ENCODE results near the gene CD276.
"Not testable (repeated sequence)": the region's sequence is repeated elsewhere in the genome, so short reads cannot be mapped to it uniquely, and the experiment has no call there.

Gene CD276

GRCh38 chr15:73710321-73710720, 26.1 kb downstream of the CD276 start:
- DNase-seq (ENCODE audit: low read depth) = no peak

- DNase-seq (ENCODE audit: low read depth) = no peak
These were observed 27.3 kb downstream of the CD276 start for GRCh38 chr15:73711526-73711925.

- DNase-seq (ENCODE audit: low read depth) = no peak
These were observed 27.9 kb downstream of the CD276 start for GRCh38 chr15:73712107-73712506.

- no peak for DNase-seq (ENCODE audit: low read depth)
These were observed 30.6 kb downstream of the CD276 start for GRCh38 chr15:73714695-73715301.

- no peak for DNase-seq (ENCODE audit: low read depth)
These were observed 31.2 kb downstream of the CD276 start for GRCh38 chr15:73715417-73715816.

GRCh38 chr15:73716417-73716816, 32.2 kb downstream of the CD276 start:
- no peak for DNase-seq (ENCODE audit: low read depth)

- DNase-seq (ENCODE audit: low read depth) = no peak
These were observed 33.0 kb downstream of the CD276 start for GRCh38 chr15:73717206-73717605.

GRCh38 chr15:73717802-73718201, 33.6 kb downstream of the CD276 start:
- no peak for DNase-seq (ENCODE audit: low read depth)

GRCh38 chr15:73718694-73719093, 34.5 kb downstream of the CD276 start:
- no peak for DNase-seq (ENCODE audit: low read depth)

- DNase-seq (ENCODE audit: low read depth) = no peak
These were observed 38.2 kb downstream of the CD276 start for GRCh38 chr15:73722425-73722824.

- DNase-seq (ENCODE audit: low read depth) = no peak
These were observed 39.0 kb downstream of the CD276 start for GRCh38 chr15:73723191-73723590.

- no peak for DNase-seq (ENCODE audit: low read depth)
These were observed 40.0 kb downstream of the CD276 start for GRCh38 chr15:73724212-73724611.

GRCh38 chr15:73727330-73727976, 43.3 kb downstream of the CD276 start:
- DNase-seq (ENCODE audit: low read depth) = no peak

GRCh38 chr15:73732051-73732450, 47.9 kb downstream of the CD276 start:
- DNase-seq (ENCODE audit: low read depth) = not testable (repeated sequence)

- DNase-seq (ENCODE audit: low read depth) = no peak
These were observed 48.7 kb downstream of the CD276 start for GRCh38 chr15:73732930-73733329.

GRCh38 chr15:73737535-73737934, 53.4 kb downstream of the CD276 start:
- no peak for DNase-seq (ENCODE audit: low read depth)

- DNase-seq (ENCODE audit: low read depth) = no peak
These were observed 56.2 kb downstream of the CD276 start for GRCh38 chr15:73740152-73741048.

- no peak for DNase-seq (ENCODE audit: low read depth)
These were observed 57.2 kb downstream of the CD276 start for GRCh38 chr15:73741321-73741836.

GRCh38 chr15:73744293-73744692, 60.1 kb downstream of the CD276 start:
- DNase-seq (ENCODE audit: low read depth) = no peak

GRCh38 chr15:73745073-73745472, 60.9 kb downstream of the CD276 start:
- DNase-seq (ENCODE audit: low read depth) = no peak

GRCh38 chr15:73746261-73746660, 62.1 kb downstream of the CD276 start:
- no peak for DNase-seq (ENCODE audit: low read depth)

GRCh38 chr15:73746883-73747282, 62.7 kb downstream of the CD276 start:
- no peak for DNase-seq (ENCODE audit: low read depth)
